GM08714 (cell line): ENCODE data around the gene ANK3.

ENCODE experiments used
- H3K4me3 ChIP-seq: fragments of 200-500 bp; sonication (Bioruptor generic); 2 replicates; pipeline ENCODE4 v1.5.1; 2014; ENCODE audit warnings: mild to moderate bottlenecking, low read length, inconsistent platforms
- ZNF274 ChIP-seq: IDR thresholded peaks from 2 replicates; pipeline ENCODE4 v1.6.1; 2012; ENCODE audit warnings: mild to moderate bottlenecking, low read depth, low read length

The ANK3 gene

DNA sequence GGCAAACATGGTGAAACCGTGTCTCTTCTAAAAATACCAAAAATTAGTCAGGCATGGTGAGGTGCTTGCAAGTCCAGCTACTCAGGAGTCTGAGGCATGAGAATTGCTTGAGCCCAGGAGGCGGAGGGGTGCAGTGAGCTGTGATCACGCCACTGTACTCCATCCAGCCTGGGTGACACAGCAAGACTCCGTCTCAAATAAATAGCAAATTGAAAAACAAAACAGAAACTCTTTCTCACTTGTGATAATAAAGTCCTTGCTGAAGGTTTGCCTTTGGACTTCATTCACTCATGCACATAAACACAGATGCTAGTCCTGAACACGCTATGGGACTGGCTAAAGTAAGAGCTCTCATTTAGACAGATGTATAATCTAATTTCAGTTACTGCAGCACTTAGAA is 37.6 kb downstream of the ANK3 start:
- TF ChIP-seq ZNF274: no peak
- peak overlapping the region; percentile 18; the same call in 1 of the 2 replicates for H3K4me3 ChIP-seq

GRCh38 chr10:60351191-60351853 is 38.4 kb downstream of the ANK3 start:
- peak overlapping the region; percentile 47; the same call in 1 of the 2 replicates for H3K4me3 ChIP-seq
- TF ChIP-seq ZNF274: no peak

- no peak overlapping the region for H3K4me3 ChIP-seq
- TF ChIP-seq ZNF274: no peak
Observed at GRCh38 chr10:60350400-60350799, 39.3 kb downstream of the ANK3 start.

DNA sequence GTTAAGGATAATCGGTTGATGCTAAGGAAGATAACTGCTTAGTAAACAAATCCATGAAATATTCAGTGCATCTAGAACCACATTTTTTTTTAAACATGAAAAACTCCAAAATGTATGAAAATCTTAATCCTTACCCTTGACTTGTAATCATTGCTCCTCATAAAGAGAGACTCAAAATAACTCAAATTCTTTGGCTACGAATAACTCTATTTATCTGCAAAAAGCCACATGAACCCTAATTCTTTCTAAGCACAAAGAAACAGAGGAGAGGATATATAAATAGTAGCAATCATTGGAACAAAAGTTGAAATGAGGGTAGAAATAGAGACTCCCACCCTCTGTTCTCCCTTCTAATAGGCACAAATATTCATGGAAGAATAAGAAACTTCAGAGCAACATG is 40.2 kb downstream of the ANK3 start:
- no peak for TF ChIP-seq ZNF274
- H3K4me3 ChIP-seq: no peak overlapping the region

DNA sequence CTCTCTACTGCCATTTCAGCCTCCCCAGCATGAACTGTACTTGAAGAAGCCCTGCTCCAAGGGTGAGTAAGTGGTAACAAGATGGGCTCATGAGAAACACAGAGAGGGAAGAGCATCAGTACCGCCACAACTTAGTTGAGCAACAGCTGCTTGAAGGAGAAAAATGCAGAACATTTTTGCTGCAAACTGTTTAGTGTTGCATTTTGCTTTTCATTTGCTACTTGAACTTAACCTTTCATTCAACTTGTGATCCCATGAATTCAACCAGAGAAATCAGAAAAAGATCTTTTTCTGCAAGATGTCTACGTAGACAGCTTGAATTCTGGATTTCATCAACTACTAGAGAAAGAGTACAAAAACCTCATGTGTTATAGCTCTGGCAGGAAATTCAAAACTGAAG is 40.7 kb downstream of the ANK3 start:
- no peak for TF ChIP-seq ZNF274
- no peak overlapping the region for H3K4me3 ChIP-seq

DNA sequence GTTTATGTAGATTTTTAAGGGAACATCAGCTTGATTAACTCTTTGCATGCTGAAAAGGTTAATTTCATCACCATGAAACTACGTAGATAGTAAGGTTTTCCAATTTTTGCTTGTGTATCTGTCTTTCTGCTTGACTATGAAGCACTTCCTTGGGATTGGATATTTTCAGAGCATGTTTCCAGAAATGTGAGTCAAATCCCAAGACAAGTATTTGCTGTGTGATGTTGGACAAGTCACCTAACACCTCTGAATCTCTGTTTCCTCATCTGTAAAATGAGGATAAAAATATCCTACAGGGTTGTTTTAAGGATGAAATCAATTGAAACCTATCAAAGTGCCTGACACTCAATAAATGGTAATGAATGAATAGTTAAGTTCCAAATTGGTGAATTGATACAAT is 42.4 kb downstream of the ANK3 start:
- TF ChIP-seq ZNF274: no peak
- H3K4me3 ChIP-seq: no peak overlapping the region

GRCh38 chr10:60346661-60347060 is 43.0 kb downstream of the ANK3 start:
- no peak overlapping the region for H3K4me3 ChIP-seq
- TF ChIP-seq ZNF274: no peak

GRCh38 chr10:60343254-60343653 is 46.4 kb downstream of the ANK3 start:
- H3K4me3 ChIP-seq: no peak overlapping the region
- TF ChIP-seq ZNF274: no peak

GRCh38 chr10:60341969-60342368 is 47.7 kb downstream of the ANK3 start:
- no peak overlapping the region for H3K4me3 ChIP-seq
- no peak for TF ChIP-seq ZNF274

DNA sequence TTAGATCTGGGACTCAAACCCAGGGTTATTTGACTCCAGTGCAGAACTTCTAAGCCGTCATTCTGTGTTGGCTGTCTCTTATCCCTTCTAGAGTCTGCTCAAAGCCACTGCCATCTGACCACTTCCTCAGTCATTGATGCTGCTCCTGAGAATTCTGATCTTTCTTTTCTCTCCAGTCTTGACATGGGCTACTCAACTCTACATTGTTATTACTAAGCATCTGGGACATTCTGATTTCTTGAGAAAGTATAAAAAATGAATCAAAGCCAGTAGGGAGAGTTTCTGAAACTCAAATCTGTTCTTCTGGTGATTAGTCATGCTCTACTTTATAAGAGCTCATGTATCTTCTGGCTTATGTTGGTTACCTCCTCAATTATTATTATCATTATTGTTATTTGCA is 48.7 kb downstream of the ANK3 start:
- H3K4me3 ChIP-seq: no peak overlapping the region
- no peak for TF ChIP-seq ZNF274

- TF ChIP-seq ZNF274: no peak
- no peak overlapping the region for H3K4me3 ChIP-seq
Observed at GRCh38 chr10:60339757-60340156, 49.9 kb downstream of the ANK3 start.

DNA sequence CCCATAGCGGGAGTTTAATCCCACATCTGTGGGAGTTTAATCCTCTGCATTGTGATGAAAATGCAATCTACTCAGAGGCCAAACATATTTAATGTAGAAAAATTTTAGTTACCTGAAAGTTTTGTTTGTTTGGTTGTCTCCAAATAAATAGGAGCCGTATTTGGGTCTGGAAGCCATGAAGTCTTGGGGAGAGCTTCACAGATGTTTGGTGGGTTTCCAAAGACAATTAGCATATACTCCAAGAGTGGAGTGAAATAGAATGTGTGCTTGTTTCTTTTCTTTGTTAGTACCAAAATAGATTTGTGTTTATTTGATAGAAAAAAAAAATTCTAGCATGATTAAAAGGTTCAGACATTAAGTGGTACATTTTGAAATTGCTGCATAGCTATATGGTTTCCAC is 50.9 kb downstream of the ANK3 start:
- TF ChIP-seq ZNF274: no peak
- H3K4me3 ChIP-seq: no peak overlapping the region

DNA sequence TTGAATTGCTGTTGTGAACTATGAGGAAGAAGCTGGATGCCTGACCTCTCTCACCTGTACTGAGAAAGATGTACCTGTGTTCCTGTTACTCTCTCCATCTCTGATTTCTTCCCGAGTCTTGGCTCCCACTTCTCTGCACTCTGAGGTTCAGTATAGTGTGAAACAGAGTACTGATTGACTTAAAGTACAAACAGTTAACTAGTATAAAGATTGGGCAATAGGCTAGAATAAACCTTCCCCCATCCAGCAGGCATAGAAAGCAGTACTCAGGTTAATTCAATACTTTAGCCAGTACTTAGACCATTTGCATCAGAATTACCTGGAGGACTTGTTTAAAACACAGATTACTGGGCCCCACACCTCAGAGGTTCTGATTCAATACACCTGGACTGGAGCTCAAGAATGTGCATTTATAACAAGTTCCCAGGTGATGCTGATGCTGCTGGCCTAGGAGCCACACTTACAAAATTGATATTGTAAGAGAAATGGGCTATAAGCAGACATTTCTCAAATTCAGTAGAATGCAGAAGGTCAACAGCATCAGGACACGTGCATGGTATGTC is 51.6 kb downstream of the ANK3 start:
- no peak overlapping the region for H3K4me3 ChIP-seq

GRCh38 chr10:60336901-60337630 is 52.6 kb downstream of the ANK3 start:
- no peak for TF ChIP-seq ZNF274
- no peak overlapping the region for H3K4me3 ChIP-seq

More for the DNA sequence above, 51.6 kb downstream of the ANK3 start:
- no peak for TF ChIP-seq ZNF274

- H3K4me3 ChIP-seq: no peak overlapping the region
- TF ChIP-seq ZNF274: no peak
Observed at GRCh38 chr10:60335708-60336107, 54.0 kb downstream of the ANK3 start.
